OCI-LY1 (cell line): Measurements from ENCODE around the gene ABT1.

Experiments
- H2AFZ ChIP-seq: fragments of 200-600 bp; sonication (generic), shearing (Covaris generic); 2 replicates; pipeline ENCODE4 v1.6.0; 2014; ENCODE audit warnings: antibody characterized with exemption, mild to moderate bottlenecking, low read length
- H3F3A ChIP-seq: fragments of 200-600 bp; sonication (generic), shearing (Covaris generic); 2 replicates; pipeline ENCODE4 v1.6.0; 2014; ENCODE audit warnings: mild to moderate bottlenecking, antibody characterized with exemption, low read length, moderate library complexity; ENCODE audit not compliant: insufficient read depth
- H3K27ac ChIP-seq: fragments of 200-600 bp; sonication (generic); 2 replicates; pipeline ENCODE4 v1.5.1; 2014; ENCODE audit warnings: low read length, mixed run types, mild to moderate bottlenecking, low read depth; ENCODE audit not compliant: poor library complexity, severe bottlenecking
- H3K27me3 ChIP-seq: fragments of 200-600 bp; sonication (generic); 2 replicates; pipeline ENCODE4 v1.6.0; 2014; ENCODE audit warnings: antibody characterized with exemption, mild to moderate bottlenecking, low read length, moderate library complexity; ENCODE audit not compliant: insufficient read depth
- H3K36me3 ChIP-seq: fragments of 200-600 bp; sonication (generic); 2 replicates; pipeline ENCODE4 v1.6.1; 2014; ENCODE audit warnings: mild to moderate bottlenecking, antibody characterized with exemption, low read length, moderate library complexity, mixed read lengths; ENCODE audit not compliant: insufficient read depth
- H3K4me1 ChIP-seq: fragments of 200-600 bp; sonication (generic); 2 replicates; pipeline ENCODE4 v1.5.1; 2014; ENCODE audit warnings: mild to moderate bottlenecking, low read length, moderate library complexity; ENCODE audit not compliant: insufficient read depth, severe bottlenecking
- H3K4me2 ChIP-seq: fragments of 200-600 bp; sonication (generic), shearing (Covaris generic); 2 replicates; pipeline ENCODE4 v1.6.1; 2014; ENCODE audit warnings: low read length
- H3K4me3 ChIP-seq: fragments of 200-600 bp; sonication (generic); 2 replicates; pipeline ENCODE4 v1.5.1; 2014; ENCODE audit warnings: low read length, low read depth, mild to moderate bottlenecking, mixed read lengths; ENCODE audit not compliant: poor library complexity, severe bottlenecking
- H3K79me2 ChIP-seq: fragments of 200-600 bp; shearing (Covaris generic); 2 replicates; pipeline ENCODE4 v1.6.1; 2016; ENCODE audit warnings: mixed run types, low read length, mixed read lengths; ENCODE audit not compliant: insufficient read depth
- H3K9ac ChIP-seq: fragments of 200-600 bp; sonication (generic), shearing (Covaris generic); 2 replicates; pipeline ENCODE4 v1.6.1; 2014; ENCODE audit warnings: mild to moderate bottlenecking, low read length, mixed read lengths
- H3K9me2 ChIP-seq: fragments of 200-600 bp; sonication (generic), shearing (Covaris generic); 2 replicates; pipeline ENCODE4 v1.6.1; 2014; ENCODE audit warnings: low read depth, mild to moderate bottlenecking, low read length, mixed read lengths
- H3K9me3 ChIP-seq: fragments of 200-600 bp; shearing (Covaris generic); 2 replicates; pipeline ENCODE4 v1.6.1; 2014; ENCODE audit warnings: low read length, mixed read lengths
- H4K20me1 ChIP-seq: fragments of 200-600 bp; sonication (generic), shearing (Covaris generic); 2 replicates; pipeline ENCODE4 v1.6.0; 2016; ENCODE audit warnings: mild to moderate bottlenecking, low read length; ENCODE audit not compliant: insufficient read depth
- CTCF ChIP-seq: fragments of 200-600 bp; sonication (generic), shearing (Covaris generic); IDR thresholded peaks from 2 replicates; pipeline ENCODE4 v1.5.1; 2017; ENCODE audit warnings: mild to moderate bottlenecking, antibody characterized with exemption, low read length, moderate library complexity, mixed read lengths
- EZH2 ChIP-seq: fragments of 200-600 bp; sonication (generic), shearing (Covaris generic); IDR thresholded peaks from 2 replicates; pipeline ENCODE4 v1.8.0; 2017; ENCODE audit warnings: borderline replicate concordance, mixed run types, mild to moderate bottlenecking, antibody characterized with exemption, low read length, moderate library complexity, mixed read lengths

The ABT1 gene

GRCh38 chr6:26624557-26624956 is 27.8 kb downstream of the ABT1 start:
- TF ChIP-seq CTCF (no peak), EZH2 (no peak)
- Histone ChIP-seq H3K9me3 (peaks cover 4% of the 10 kb centered on the region; the same call in 1 of the 2 replicates), H3F3A (no peaks in the 10 kb centered on the region), H3K4me1 (no peaks in the 10 kb centered on the region), H3K27ac (no peak overlapping the region), H3K4me3 (no peak overlapping the region), H3K36me3 (no peaks in the 10 kb centered on the region), H4K20me1 (no peaks in the 10 kb centered on the region), H3K27me3 (no peaks in the 10 kb centered on the region), H3K4me2 (no peak overlapping the region), H3K79me2 (no peaks in the 10 kb centered on the region), H2AFZ (no peak overlapping the region), H3K9ac (no peak overlapping the region), H3K9me2 (no peaks in the 10 kb centered on the region)

- H3K27ac ChIP-seq: no peak overlapping the region
- H3F3A ChIP-seq: no peaks in the 10 kb centered on the region
- H3K4me1 ChIP-seq: no peaks in the 10 kb centered on the region
- no peaks in the 10 kb centered on the region for H3K36me3 ChIP-seq
- H3K9me2 ChIP-seq: no peaks in the 10 kb centered on the region
- H3K79me2 ChIP-seq: no peaks in the 10 kb centered on the region
- no peaks in the 10 kb centered on the region for H3K27me3 ChIP-seq
- no peak overlapping the region for H2AFZ ChIP-seq
- TF ChIP-seq CTCF (no peak), EZH2 (no peak)
- H3K4me2 ChIP-seq: no peak overlapping the region
- H3K9ac ChIP-seq: no peak overlapping the region
- peaks cover 4% of the 10 kb centered on the region; the same call in 1 of the 2 replicates for H3K9me3 ChIP-seq
- H4K20me1 ChIP-seq: no peaks in the 10 kb centered on the region
- H3K4me3 ChIP-seq: no peak overlapping the region
Measured at GRCh38 chr6:26627843-26628242, 31.1 kb downstream of the ABT1 start.

DNA sequence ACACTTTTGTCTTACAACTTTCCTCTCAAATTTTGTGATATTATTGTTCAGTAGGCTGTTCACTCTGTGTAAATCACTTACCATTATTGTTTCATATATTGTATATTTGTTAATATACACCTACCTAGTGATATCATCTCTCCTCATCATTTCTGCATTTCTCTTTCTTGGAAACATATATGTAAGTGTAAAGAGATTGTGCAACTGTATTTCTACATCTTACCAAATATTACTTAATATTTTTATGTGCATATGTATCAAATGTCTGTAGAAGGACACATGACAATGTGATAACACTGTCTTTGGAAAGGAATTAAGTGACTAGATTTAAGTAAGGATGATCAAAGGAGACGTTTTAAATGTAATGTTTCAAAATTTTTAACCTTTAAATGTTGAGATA is 32.6 kb downstream of the ABT1 start:
- Histone ChIP-seq H3K4me2 (no peak overlapping the region), H3K4me1 (no peaks in the 10 kb centered on the region), H3K9me2 (no peaks in the 10 kb centered on the region), H4K20me1 (no peaks in the 10 kb centered on the region), H3K27me3 (no peaks in the 10 kb centered on the region), H3K27ac (no peak overlapping the region), H3F3A (no peaks in the 10 kb centered on the region), H3K9ac (no peak overlapping the region), H3K4me3 (no peak overlapping the region), H2AFZ (no peak overlapping the region), H3K9me3 (peaks cover 8% of the 10 kb centered on the region; the same call in 1 of the 2 replicates), H3K79me2 (no peaks in the 10 kb centered on the region), H3K36me3 (no peaks in the 10 kb centered on the region; the same call in 1 of the 2 replicates)
- TF ChIP-seq CTCF: no peak
- no peak for TF ChIP-seq EZH2
